Dermis blood vessel endothelial cell (primary cell): ENCODE results near the gene KIF12. TPM values are rescaled to one million over a fixed set of nuclear protein-coding genes. Genes with fewer than 3 reads are reported as not detected.
"Not testable (repeated sequence)": the region's sequence is repeated elsewhere in the genome, so short reads cannot be mapped to it uniquely, and the experiment has no call there.

Source experiments
- DNase-seq: peaks from one replicate; pipeline ENCODE4 v3.0.0; 2010
- total RNA-seq: library from RNA; depleted of rRNA; stranded (reverse); fragments of >200 nt; gene quantifications from 2 replicates; pipeline ENCODE4 v1.2.3, GENCODE V29; 2014

KIF12 gene
- total RNA-seq, 1 donor from 2014 or later = 0.17 TPM

DNA sequence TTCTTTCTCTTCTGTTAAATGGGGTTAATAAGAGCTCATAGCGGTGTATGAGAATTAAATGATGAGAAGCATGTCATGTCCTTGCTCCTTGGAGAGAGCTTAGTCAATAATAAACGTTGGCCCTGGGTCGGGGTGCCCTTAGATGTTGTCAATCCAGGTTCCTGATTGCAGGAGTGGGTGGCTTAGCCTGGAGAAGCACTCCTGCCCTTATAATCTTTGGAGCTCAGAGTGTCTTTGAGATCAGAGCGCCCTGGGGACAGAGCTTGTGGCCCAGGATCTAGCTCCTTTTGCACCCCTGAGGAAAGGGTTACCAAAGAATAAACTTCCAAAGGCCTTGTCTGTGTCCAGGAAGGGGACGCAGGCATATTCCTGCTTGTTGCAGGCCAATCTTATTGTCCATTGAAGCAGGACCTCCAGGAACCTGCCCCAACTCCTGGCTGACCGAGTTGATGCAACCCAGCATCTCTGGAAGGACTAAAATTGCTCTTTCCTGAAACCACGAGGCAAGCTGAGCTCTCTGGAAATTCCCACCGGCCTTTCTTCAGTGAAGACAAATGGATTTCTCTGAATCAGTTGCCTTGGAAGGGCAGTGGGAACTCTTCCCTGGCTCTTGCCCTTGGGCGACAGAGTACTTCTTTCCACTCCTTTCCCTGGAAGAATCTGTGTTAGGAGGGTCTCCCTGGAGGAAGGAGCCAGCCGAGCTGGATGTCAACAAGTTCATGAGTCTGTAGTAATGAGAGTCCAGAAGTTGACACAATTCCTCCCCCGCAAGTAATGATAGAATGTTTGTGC lies 14.6 kb downstream of the KIF12 start:
- no peak for DNase-seq

DNA sequence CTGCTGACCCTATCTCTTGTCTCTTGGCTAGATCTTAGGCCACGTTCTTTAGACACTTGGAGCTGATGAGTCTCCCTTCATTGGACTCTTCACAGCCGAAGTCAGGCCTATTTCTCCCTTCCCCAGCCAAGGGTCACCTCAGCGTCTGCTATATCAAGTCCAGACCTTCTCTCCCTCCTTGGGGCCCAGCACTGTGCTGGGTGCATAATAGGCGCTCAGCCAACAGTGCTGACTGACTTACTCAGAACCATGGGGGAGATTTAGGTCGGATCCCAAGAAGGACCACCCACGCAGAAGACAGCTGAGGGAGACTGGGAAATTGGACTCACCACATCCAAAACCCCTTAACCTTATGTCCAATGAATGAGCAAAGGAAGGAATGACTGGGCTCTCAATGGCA lies 15.4 kb downstream of the KIF12 start:
- no peak for DNase-seq

DNA sequence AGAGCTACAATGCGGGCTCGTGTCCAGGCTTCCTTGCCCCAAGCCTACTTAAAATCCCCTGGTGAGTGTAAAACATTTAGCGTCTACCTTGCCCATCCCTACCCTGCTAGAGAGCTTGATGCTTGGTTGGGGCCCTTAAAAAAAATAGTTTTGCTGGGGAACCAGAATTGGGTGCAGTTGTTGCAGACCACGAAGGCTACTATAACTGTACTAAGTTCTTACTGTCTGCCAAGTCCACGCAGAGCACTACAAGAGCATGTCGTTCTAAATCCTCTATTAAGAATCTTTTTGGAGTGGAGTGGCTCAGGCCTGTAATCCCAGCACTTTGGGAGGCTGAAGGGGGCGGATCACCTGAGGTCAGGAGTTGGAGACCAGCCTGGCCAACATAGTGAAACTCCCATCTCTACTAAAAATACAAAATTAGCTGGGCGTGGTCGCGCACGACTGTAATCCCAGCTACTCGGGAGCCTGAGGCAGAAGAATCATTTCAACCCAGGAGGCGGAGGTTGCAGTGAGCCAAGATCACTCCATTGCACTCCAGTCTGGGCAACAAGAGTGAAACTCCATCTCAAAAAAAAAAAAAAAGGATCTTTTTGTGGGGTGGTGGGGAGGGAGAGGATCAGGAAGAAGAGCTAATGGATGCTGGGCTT lies 16.2 kb downstream of the KIF12 start:
- DNase-seq = not testable (repeated sequence)

DNA sequence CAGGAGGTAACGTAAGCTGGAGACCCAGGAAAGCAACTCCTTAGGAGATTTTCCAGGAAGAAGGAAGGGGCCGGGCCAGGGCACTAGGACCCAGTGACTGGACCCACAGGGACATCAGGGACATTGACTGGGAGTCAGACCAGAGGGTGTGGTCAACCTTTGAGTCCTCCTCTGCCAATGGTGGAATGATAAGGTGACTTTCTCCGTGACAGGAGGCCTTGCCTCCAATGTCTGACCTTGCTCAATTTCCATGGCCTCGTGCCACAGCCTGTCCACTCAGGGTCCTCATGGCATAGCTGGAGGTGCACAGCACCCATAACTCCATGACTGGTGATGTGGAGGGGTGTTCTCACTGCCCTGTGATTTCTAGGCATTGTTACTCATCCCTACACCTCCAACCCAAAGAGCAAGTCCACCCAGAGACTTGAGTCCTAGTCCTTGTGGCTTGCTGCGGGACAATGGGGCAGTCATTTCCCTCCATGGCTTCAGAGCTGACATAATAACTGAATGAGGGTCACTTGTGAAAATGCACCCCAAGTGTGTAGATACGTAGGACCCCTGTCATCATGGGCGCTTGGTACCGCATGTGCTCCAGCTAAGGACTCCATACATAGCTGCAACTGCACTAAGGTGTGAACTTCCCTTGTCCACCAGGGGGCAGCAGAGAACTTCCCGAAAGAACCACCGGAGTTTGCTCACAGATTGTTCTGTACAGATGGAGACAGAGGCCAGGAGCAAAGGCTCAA lies 16.9 kb downstream of the KIF12 start:
- peak; percentile 94 for DNase-seq

DNA sequence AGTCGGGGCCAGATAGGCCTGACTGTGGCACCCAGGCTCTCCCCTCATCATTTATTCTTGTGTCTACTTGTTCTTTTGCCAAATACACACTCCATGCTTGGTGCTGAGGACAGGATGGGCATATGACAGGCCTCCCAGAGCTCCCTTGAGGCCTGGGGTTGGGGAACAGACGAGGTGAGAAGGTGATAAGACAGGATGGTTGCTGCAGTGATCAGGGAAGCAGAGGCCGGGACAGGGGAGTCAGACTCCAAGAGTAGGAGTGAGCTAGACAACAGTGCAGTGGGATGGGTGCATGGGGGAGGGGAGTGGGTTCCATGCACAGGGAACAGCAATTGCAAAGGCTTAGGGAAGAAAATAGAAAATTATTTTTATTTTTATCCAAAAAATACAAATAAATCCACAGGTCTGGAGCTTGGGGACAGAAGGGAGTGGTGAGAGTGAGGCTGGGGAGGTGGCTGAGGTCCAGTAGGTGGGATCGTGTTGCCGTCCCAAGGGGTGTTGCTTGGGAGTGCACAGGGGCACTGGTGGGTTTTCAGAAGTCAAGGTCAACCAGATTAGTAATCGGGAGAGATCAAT lies 17.6 kb downstream of the KIF12 start:
- no peak for DNase-seq

DNA sequence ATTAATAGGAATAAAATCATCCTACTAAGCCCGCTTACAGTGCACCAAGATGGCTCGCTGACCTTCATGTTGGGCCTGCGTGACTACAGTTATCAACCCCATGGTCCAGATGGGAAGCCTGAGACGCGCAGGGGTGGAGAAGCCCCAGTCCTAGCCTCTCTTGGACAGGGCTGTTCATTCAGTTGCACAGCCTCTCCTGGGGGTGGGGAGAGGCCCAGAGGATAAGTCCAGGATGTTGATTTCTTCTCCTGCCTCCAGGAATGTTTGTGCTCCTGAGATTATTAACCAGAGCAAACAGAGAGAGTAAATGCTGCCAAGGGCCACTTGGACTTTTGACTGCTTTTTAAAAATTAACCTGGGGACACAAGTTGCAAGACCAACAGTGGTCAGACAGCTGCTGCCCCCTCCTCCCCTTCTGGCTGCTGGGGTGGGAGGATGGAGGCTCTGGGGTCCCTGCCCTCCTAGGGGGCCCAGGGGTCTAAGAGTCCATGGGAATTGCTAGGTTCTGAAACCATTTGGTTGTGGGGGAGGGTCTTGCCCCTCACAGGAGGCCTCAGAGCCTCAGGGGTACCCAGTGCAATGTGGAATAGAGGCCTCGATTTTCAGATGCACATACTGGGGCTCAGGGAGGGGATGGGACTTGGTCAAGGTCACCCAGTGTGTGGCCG lies 18.2 kb downstream of the KIF12 start:
- no peak for DNase-seq

DNA sequence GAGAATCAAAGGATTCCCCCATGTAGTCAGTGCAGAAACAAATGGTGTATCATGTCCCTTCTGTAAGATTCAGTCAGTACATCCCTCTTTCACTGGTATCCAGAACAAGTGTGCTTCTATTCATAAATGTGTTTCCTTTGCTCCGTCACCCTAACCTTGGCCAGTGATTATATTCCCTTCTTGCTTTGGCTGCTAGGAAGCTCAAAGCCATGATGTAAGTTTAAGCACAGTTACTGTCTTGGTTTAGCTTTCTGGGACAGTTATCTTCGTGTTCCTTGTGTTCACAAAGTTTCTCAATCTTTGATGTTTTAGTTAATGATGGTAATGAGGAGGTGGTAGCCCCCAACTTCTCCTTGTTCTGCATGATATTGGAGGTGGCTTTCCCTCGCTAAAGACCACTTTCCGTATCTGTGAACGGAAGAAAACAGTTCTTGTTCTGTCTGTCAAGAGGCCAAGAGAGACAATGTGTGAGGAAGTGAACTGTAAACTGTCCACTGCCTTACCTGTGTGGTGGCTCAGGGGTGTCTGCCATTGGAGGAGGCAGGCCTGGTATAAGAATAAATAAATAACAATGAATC lies 18.8 kb downstream of the KIF12 start:
- no peak for DNase-seq

DNA sequence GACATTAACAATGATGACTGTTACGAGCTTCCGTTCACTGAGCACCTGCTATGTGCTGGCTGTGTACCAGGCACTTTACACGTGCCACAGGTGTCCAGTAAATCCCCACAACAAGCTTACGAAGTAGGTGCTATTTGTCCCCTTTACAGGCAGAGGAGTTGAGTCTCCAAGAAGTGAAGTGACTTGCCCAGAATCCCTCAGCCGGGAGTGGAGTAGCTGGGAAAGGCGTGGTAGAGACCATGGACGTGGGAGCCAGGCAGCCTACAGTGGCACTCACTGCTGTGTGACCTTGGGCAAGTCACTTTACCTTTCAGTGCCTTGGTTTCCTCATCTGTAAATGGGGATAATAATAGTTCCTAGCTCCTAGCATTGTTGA lies 20.3 kb downstream of the KIF12 start:
- DNase-seq = no peak

DNA sequence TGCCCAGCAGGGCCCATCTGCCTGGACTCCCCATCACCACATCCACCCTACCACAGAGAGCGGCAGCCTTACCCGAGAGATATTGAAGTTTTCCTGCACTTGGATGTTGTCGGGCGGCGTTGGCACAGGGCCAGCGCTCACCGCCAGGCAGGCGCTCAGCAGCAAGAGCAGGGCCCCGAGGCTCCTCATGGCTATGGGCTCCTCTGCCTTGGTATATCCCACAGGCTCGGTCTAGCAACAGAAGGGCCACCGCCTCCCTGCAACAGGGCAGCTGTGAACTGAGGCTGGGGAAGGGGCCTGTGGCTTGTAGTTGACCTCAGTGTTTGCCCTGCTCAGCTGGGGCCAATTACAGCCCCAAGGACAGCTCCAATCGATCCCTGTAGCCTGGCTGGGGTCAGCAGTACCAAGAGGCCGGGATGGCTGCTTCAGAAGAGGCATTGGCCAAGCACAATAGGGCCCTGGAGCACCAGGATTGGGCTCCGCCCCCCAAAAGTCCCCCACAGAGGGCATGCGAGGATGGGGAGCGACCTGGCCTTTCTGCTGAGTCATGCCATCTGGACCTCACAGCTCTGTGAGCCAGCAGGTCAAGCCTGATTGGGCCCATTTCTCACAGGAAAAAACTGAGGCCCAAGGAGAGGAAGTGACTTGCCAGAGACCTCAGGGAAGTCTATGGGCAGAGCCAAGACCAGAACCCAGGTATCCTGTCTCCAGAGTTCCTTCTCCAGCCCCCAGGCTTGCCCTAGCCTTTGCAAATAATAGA lies 20.9 kb downstream of the KIF12 start, which contains the start of gene AMBP:
Gene AMBP (minus strand): TSS at position 280 of the 760 bp plus-strand sequence. CDS start 91 bp downstream, at position 189.
- no peak for DNase-seq

DNA sequence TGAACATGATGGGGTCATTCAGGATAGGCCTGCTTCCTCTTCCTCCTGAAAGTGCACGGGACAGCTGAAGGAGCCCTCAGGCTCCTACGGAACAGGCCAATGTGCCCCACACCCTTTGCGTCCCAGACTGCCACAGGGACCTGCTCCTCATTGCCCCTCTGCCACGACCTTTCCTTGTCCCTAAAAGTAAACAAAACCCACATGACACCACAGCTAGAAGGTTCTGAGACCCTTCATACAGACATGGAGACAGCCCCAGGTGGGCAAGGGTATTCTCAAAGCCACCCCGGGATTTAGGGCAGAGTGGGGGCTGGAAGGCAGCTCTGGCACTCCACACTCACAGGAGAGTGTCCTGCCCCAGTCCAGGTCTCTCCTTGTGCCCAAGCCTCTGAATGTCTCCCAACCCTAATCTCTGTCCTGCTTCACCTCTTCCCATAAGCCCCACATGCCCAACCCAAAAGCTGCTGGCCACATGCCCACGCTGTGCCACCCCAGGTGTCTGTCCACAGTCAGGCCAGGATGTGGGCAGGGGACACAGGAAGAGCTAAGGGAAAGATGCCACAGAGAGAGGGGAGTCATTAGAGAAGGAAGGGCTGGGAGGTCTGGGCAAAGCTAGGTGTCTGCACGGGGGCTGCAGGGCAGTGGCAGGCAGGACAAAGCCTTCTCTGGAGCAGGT lies 21.8 kb downstream of the KIF12 start:
- DNase-seq = no peak

DNA sequence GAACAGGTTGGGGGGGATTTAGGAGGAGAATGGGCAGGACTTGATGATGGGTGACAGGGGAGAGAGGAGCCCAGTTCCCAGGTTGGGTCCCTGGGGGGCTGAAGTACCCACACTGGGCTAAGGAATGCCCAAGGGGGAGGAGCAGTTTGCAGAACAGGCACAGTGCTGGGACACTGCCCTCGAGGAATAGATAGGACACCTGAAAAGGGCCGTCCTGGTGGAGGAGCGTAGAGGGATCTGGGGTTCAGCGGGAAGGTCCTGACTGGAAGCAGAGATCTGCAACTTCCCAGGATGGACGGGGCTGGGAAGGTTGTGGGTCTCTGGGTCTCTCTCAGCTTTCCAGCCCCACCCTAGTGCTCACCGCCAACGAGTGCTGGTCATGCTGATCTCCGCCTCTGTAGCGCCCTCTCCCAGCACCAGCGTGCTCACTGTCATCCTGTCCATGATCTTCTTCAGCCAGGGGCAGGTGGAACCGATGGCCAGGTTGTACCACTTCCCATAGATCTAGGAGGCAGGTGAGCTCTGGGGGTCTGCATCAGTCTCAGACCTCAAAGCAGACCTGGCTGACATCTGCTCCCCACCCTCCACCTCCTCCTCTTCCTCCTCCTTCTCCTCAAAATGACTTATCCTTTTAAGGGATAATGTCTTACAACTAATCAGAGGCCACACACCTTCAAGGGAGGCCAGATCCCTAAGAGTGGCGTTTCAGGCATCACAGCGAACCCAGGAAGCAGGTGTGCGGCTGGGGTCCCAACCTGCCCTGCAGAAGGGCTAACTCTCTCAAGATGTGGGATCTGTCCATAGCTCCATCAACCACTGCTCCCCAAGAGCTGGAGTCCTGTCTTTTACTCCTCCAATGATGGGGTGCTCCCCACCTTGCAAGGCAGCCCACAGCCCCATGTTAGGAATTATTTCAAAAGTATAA lies 22.6 kb downstream of the KIF12 start:
- no peak for DNase-seq

DNA sequence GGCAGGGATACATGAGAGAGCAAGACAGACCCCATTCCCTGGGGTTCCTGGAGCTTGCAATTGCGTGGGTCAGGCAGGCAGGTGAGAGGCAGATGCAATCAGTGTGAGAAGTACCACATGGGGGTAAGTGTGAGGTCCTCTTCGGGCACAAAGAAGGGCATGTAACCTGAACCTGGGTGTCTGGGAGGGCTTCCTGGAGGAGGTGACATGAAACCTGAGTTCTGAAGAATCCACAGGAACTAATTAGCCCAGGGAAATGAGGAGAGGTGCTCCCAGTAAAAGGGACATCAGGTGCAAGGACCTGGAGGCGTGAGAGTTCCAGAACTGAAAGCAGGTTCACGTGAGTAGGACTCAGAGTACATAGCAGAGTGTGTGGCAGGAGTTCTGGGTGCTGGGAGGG lies 23.5 kb downstream of the KIF12 start:
- DNase-seq = no peak

DNA sequence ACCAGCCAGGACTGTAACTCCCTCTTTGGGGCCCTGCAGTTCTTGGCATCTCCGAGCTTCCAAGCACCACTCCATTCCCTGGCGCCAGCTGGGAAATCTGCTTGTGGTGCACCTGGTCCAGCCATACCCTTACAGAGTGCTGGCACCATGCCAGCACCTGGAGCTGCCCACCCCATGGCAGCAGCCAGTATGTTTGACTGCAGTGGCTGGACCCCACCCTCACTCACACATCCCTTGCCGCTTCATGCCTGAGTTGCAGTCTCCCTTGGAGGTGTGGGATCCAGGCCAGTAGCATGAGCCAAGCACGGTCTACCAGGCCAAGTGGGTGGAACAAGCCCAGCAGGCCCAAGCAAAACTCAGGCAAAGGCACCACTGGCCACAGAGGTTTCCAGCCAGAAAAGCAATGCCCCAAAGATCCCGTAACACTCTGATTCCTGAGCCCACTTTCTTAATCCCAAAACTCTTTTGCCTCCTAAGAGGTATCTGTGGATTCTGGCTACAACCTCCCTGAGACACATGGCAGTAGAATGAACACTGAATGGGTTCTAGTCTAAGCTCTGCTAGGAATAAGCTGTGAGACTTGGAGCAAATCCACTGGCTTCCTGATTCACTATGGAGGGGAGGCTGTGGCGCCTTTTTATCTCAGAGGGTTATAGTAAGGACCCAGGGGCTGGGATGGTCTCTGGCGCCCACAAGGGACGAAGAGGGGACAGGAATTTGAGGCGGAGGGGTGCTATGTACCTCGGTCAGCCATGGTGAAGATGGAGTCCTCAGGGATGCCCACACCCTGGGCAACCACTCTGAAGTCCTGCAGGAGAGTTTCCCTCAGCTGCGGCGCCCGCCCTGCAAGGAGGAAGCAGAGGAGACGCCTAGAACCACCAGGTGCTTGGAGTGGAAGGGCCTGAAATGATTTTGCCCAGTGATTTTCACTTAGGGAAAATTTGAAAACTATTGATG lies 26.6 kb downstream of the KIF12 start:
- DNase-seq = no peak

DNA sequence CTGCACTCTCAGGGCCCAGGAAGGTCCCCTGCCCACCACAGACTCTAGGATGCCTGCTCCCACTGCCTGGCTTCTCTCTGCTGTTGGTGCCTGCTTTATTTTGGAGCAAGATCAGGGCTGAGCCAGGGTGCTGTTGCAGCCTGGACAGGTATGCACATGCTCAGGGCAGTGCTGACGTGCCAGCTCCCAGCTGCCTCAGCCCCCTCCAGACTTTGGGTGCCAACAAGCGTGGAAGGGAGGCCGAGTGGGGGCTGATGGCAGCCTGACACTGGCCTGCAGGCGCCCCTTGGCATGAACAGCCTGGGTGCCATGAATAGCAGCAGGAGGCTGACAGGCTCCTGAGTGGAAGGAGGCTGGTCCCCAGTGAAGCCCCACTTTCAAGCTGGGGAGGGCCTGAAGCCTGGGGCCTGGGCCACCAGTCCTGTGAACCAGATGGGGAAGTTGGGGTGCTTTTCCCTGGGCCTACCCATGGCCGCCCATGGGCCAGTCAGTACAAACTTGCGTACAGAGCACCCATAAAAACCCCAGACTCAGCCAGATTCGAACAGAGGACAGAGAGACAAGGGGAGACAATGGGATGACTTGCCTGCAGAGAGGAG lies 27.8 kb downstream of the KIF12 start:
- no peak for DNase-seq

DNA sequence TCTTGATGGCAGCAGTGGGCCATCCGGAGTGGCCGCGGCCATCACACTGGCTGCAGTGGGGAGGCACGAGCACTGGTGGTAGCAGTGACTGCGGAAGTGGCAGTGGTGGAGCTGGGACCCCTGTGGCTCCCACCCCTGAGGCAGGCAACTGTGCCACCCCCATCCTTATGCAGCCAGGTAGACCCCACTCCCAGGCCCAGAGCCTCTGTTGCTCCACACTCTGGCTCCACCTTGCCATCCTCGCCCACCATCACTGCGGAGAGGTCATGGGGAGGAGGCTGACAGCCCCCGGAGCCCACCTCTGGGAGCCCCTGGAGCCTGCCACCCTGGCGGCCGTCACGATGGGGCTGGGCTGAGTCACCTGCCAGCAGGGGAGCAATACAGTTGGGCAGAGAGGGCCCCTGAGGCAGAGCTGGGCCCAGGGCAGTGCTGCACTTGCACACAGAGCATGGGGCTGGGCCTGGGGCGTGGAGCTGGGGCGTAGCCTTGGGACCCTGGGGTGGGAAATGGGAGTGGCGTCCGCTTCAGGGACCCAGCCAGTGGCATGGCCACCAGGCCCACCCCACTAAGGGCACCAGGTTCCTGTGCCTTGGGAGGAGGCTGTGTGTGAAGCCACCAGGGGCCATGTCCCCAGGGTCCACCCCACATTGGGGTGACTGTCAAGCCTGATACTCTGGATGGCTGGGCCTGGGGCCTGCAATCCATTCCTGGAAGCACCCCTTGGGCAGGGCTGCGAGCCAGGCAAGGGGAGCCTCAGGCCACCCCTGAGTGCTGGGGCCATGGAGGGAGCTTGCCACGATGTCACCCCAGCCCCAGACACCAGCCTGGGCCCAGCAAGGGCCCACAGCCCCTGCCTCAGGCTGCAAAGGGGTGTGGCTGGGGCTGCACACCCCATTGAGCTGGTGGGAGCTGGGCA lies 28.6 kb downstream of the KIF12 start:
- no peak for DNase-seq

DNA sequence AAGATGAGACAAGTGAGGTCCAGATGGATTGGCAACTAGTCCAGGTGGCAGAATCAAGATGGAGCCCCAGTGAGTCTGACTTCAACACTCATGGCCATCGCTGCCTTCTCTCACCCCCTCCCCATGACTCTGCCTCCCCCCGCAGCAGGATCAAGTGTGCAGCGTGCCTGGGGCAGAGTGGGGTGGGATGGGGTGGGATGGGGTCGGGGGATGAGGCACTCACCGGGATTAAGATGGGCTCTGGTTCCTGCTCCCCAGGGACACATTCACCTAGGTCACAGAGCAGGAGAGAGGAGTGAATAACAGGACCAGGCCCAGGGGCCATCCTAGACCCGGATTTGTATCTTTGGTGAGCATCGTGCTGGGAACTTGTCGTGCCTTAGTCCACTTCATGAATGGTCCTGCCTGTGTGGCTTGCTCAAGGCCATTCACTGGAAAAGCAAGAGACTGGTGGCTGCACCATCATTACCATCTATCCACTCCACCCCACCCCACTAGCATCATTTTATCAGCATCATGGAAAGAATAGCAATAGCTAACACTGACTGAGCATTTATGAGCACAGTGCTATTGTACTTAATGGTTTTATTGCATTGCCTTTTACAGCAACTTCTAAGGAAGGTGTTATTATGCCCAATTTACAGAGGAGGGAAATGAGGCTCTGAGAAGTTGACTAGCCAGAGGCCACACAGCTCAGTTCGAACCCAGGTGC lies 29.5 kb downstream of the KIF12 start:
- DNase-seq = no peak
